GM12878 (cell line): ENCODE results near the gene LMOD1. TPM values are rescaled to one million over a fixed set of nuclear protein-coding genes. Genes with fewer than 3 reads are reported as not detected.
"Not testable (repeated sequence)": the region's sequence is repeated elsewhere in the genome, so short reads cannot be mapped to it uniquely, and the experiment has no call there.

Experiments used
- ATAC-seq: fragments of 200-7000 bp; cut with Tn5 transposase; 3 replicates; pipeline ENCODE4 v1.9.1; 2020; ENCODE audit warnings: mild to moderate bottlenecking, moderate library complexity
- BruUV-seq: library from RNA; stranded (reverse); fragments of 400-500 nt; replicated peaks from 2 replicates; lab custom pipeline; 2021; lab: Mats Ljungman, UMichigan
- CTCF ChIA-PET: fragments of 300-600 bp; sonication (Branson Sonifier 250); formaldehyde crosslinking; extraction: SDS; loops from one replicate; lab custom pipeline; 2021; ENCODE audit warnings: inconsistent platforms; lab: Yijun Ruan, JAX
- POLR2A ChIA-PET: fragments of 350-600 bp; formaldehyde crosslinking; extraction: SDS; loops from one replicate; lab custom pipeline; 2021; ENCODE audit warnings: inconsistent platforms; lab: Charles Lee
- RAD21 ChIA-PET: fragments of 300-600 bp; sonication (Branson Sonifier 250); formaldehyde crosslinking; loops from one replicate; lab custom pipeline; 2023; ENCODE audit warnings: antibody characterized with exemption; ENCODE audit not compliant: unreplicated experiment; lab: Charles Lee
- SMC1A ChIA-PET: fragments of 300-600 bp; sonication (Branson Sonifier 250); formaldehyde crosslinking; loops from one replicate; lab custom pipeline; 2023; ENCODE audit not compliant: unreplicated experiment, uncharacterized antibody; lab: Charles Lee
- DNase-seq: peaks from one replicate; pipeline ENCODE4 v3.0.0-alpha.2; 2011; ENCODE audit warnings: low read depth, low spot score
- FAIRE-seq: peaks from 3 replicates; lab custom pipeline; 2011; peaks lifted over from hg19 to GRCh38; lab: Jason Lieb, UNC
- H2AFZ ChIP-seq: 2 replicates; pipeline ENCODE4 v1.6.0; 2011; ENCODE audit warnings: low read depth, low read length, control low read depth; ENCODE audit not compliant: control insufficient read depth
- H3K27ac ChIP-seq: 2 replicates; pipeline ENCODE4 v1.5.1; 2011; ENCODE audit warnings: control low read depth; ENCODE audit not compliant: control insufficient read depth, insufficient read depth
- H3K27me3 ChIP-seq, 2 experiments: replicated peaks in 1 of 2; 2 replicates each; pipeline versions ENCODE4 v1.6.0 to v1.6.1; 2011; ENCODE audit warnings: low read length in 1 of 2; ENCODE audit not compliant: control insufficient read depth in 2 of 2, insufficient read depth in 2 of 2
- H3K36me3 ChIP-seq, 2 experiments: 2 replicates each; pipeline ENCODE4 v1.5.1; 2011; ENCODE audit warnings: low read length in 1 of 2; ENCODE audit not compliant: control insufficient read depth in 2 of 2, insufficient read depth in 2 of 2
- H3K4me1 ChIP-seq: 2 replicates; pipeline ENCODE4 v1.6.1; 2011; ENCODE audit warnings: mild to moderate bottlenecking, low read length, moderate library complexity, mixed read lengths; ENCODE audit not compliant: control insufficient read depth, insufficient read depth
- H3K4me2 ChIP-seq: 2 replicates; pipeline ENCODE4 v1.6.0; 2011; ENCODE audit warnings: control low read depth; ENCODE audit not compliant: control insufficient read depth, insufficient read depth
- H3K4me3 ChIP-seq: fragments of 200-600 bp; sonication (generic); 2 replicates; pipeline ENCODE4 v1.5.1; 2016
- H3K79me2 ChIP-seq: 2 replicates; pipeline ENCODE4 v1.6.0; 2011; ENCODE audit warnings: low read length; ENCODE audit not compliant: control insufficient read depth, insufficient read depth
- H3K9ac ChIP-seq: 2 replicates; pipeline ENCODE4 v1.8.0; 2011; ENCODE audit warnings: low read length, control low read depth, mixed read lengths; ENCODE audit not compliant: control insufficient read depth, insufficient read depth
- H3K9me3 ChIP-seq: replicated peaks from 3 replicates; pipeline ENCODE4 v1.5.1; 2011; ENCODE audit warnings: mild to moderate bottlenecking, low read length; ENCODE audit not compliant: control insufficient read depth, insufficient read depth
- H4K20me1 ChIP-seq: 2 replicates; pipeline ENCODE4 v1.6.0; 2011; ENCODE audit not compliant: control insufficient read depth, insufficient read depth
- CUX1 ChIP-seq: IDR thresholded peaks from 2 replicates; pipeline ENCODE4 v1.6.1; 2012; ENCODE audit warnings: improper control_type of control experiment, low read depth, low read length; ENCODE audit not compliant: insufficient replicate concordance
- IRF4 ChIP-seq: IDR thresholded peaks from 2 replicates; pipeline ENCODE4 v1.6.1; 2011; ENCODE audit warnings: low read depth, low read length
- WGBS: methylation state at CpG from one replicate; pipeline ENCODE4 v1.1.6; 2016; ENCODE audit warnings: low lambda C conversion rate; ENCODE audit not compliant: insufficient replicate concordance, insufficient coverage; ENCODE audit errors: missing lambda C conversion rate; 5-methylcytosine and 5-hydroxymethylcytosine counted together
- in situ Hi-C: fragments of 300-500 bp; cut with MboI; formaldehyde crosslinking; loops from 9 replicates; pipeline ENCODE4 v1.14.3; 2018; ENCODE audit warnings: mixed read lengths
- intact Hi-C: fragments of 100-400 bp; cut with micrococcal nuclease; formaldehyde crosslinking; loops from one replicate; pipeline ENCODE4 v1.14.2; 2022; ENCODE audit not compliant: unreplicated experiment
- polyA plus RNA-seq, 11 experiments: library from polyadenylated mRNA; depleted of rRNA in 4 of 11; unstranded in 6 of 11; stranded (reverse) in 5 of 11; fragments of >200 nt; fragmentation: Nextera tagmentation in 4 of 11; fragmentation: Illumina TruSeq in 1 of 11; extraction: Ambion mirVana in 4 of 11; extraction: Trizol in 1 of 11; gene quantifications; 1 replicate in 1 of 11; 2 replicates in 10 of 11; pipeline versions ENCODE4 v1.2.1 to v1.2.3, GENCODE V29; 2011 to 2016; ENCODE audit warnings: inconsistent platforms in 2 of 11, missing spikeins in 2 of 11, low read depth in 1 of 11
- total RNA-seq, 4 experiments: library from RNA; depleted of rRNA in 3 of 4; stranded (reverse); fragments of >200 nt in 3 of 4; fragmentation: Illumina TruSeq in 1 of 4; extraction: Trizol in 1 of 4; gene quantifications; 2 replicates each; pipeline versions ENCODE4 v1.2.1 to v1.2.3, GENCODE V29; 2013 to 2021

LMOD1 gene
- total and polyA plus RNA-seq, 10 of the 15 experiments (the other 5 are each of a cell fraction or from before 2014, with no cell fraction given): 0.15 TPM; not detected in 9

- no peak for TF ChIP-seq IRF4
- TF ChIP-seq CUX1: no peak
- TF ChIP-seq, all 136 proteins: peak for 0
Measured at GRCh38 chr1:201941420-201942128, 4.8 kb downstream of the LMOD1 start (continued).

- H3K27me3 ChIP-seq, BruUV-seq, in situ Hi-C loops, H3K36me3 ChIP-seq, ATAC-seq, FAIRE-seq, H3K27ac ChIP-seq, H3K9me3 ChIP-seq, H3K4me1 ChIP-seq, H4K20me1 ChIP-seq, RAD21 ChIA-PET, POLR2A ChIA-PET, intact Hi-C loops, DNase-seq, H3K9ac ChIP-seq, H3K4me3 ChIP-seq, H3K4me2 ChIP-seq, H3K79me2 ChIP-seq, H2AFZ ChIP-seq: not testable (repeated sequence)
- ChIA-PET SMC1A (interaction anchor here (1.0 kb wide), 1 partner anchor 127 kb away, joined by 3 read pairs; no protein-coding TSS in a partner anchor), CTCF (interaction anchor here (0.6 kb wide), 1 partner anchor 750 kb away, joined by 3 read pairs; no protein-coding TSS in a partner anchor)
- WGBS: 53% methylated on average over 10 of the region's 10 CpGs
Measured at GRCh38 chr1:201940316-201940715, 6.0 kb downstream of the LMOD1 start.
